UCSD-AML1 (cell line): ENCODE data around the gene TTC12.
"Not testable (repeated sequence)": the region's sequence is repeated elsewhere in the genome, so short reads cannot be mapped to it uniquely, and the experiment has no call there.

Experiments used
- DNase-seq: peaks from one replicate; lab custom pipeline; 2025; ENCODE audit not compliant: unreplicated experiment; lab: John Stamatoyannopoulos, UW

The TTC12 gene

GRCh38 chr11:113282898-113283437, 31.4 kb upstream of the TTC12 start:
- DNase-seq, result no peak

GRCh38 chr11:113283881-113284280, 30.5 kb upstream of the TTC12 start:
- DNase-seq, result no peak

GRCh38 chr11:113286009-113286408, 28.4 kb upstream of the TTC12 start:
- no peak for DNase-seq

- DNase-seq, result no peak
These were observed 27.6 kb upstream of the TTC12 start for GRCh38 chr11:113286509-113287497.

GRCh38 chr11:113287801-113288200, 26.6 kb upstream of the TTC12 start:
- DNase-seq, result no peak

- DNase-seq, result no peak
These were observed 26.0 kb upstream of the TTC12 start for GRCh38 chr11:113288286-113288863.

GRCh38 chr11:113289431-113290187, 24.8 kb upstream of the TTC12 start:
- peak; percentile 65 for DNase-seq

- DNase-seq, result no peak
These were observed 20.4 kb upstream of the TTC12 start for GRCh38 chr11:113293936-113294335.

GRCh38 chr11:113295993-113296392, 18.4 kb upstream of the TTC12 start:
- no peak for DNase-seq

- no peak for DNase-seq
These were observed 17.8 kb upstream of the TTC12 start for GRCh38 chr11:113296447-113297205.

- not testable (repeated sequence) for DNase-seq
These were observed 15.9 kb upstream of the TTC12 start for GRCh38 chr11:113298496-113298895.

- no peak for DNase-seq
These were observed 9.5 kb upstream of the TTC12 start for GRCh38 chr11:113304916-113305315.

GRCh38 chr11:113305440-113306336, 8.7 kb upstream of the TTC12 start:
- DNase-seq, result peak; percentile 58

GRCh38 chr11:113308601-113309000, 5.8 kb upstream of the TTC12 start:
- no peak for DNase-seq

- DNase-seq, result no peak
These were observed 2.8 kb upstream of the TTC12 start for GRCh38 chr11:113311536-113311935.

GRCh38 chr11:113313601-113314000, 782 bp upstream of the TTC12 start:
- no peak for DNase-seq

- no peak for DNase-seq
These were observed 356 bp upstream of the TTC12 start for GRCh38 chr11:113314065-113314388.

- no peak for DNase-seq
These were observed 1.4 kb downstream of the TTC12 start for GRCh38 chr11:113315811-113316210.

GRCh38 chr11:113316256-113316655, 1.9 kb downstream of the TTC12 start:
- DNase-seq, result no peak

- DNase-seq, result no peak
These were observed 3.0 kb downstream of the TTC12 start for GRCh38 chr11:113317339-113317738.
